ENCODE data around the gene GIT1.

GIT1 gene, protein sequence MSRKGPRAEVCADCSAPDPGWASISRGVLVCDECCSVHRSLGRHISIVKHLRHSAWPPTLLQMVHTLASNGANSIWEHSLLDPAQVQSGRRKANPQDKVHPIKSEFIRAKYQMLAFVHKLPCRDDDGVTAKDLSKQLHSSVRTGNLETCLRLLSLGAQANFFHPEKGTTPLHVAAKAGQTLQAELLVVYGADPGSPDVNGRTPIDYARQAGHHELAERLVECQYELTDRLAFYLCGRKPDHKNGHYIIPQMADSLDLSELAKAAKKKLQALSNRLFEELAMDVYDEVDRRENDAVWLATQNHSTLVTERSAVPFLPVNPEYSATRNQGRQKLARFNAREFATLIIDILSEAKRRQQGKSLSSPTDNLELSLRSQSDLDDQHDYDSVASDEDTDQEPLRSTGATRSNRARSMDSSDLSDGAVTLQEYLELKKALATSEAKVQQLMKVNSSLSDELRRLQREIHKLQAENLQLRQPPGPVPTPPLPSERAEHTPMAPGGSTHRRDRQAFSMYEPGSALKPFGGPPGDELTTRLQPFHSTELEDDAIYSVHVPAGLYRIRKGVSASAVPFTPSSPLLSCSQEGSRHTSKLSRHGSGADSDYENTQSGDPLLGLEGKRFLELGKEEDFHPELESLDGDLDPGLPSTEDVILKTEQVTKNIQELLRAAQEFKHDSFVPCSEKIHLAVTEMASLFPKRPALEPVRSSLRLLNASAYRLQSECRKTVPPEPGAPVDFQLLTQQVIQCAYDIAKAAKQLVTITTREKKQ

DNA sequence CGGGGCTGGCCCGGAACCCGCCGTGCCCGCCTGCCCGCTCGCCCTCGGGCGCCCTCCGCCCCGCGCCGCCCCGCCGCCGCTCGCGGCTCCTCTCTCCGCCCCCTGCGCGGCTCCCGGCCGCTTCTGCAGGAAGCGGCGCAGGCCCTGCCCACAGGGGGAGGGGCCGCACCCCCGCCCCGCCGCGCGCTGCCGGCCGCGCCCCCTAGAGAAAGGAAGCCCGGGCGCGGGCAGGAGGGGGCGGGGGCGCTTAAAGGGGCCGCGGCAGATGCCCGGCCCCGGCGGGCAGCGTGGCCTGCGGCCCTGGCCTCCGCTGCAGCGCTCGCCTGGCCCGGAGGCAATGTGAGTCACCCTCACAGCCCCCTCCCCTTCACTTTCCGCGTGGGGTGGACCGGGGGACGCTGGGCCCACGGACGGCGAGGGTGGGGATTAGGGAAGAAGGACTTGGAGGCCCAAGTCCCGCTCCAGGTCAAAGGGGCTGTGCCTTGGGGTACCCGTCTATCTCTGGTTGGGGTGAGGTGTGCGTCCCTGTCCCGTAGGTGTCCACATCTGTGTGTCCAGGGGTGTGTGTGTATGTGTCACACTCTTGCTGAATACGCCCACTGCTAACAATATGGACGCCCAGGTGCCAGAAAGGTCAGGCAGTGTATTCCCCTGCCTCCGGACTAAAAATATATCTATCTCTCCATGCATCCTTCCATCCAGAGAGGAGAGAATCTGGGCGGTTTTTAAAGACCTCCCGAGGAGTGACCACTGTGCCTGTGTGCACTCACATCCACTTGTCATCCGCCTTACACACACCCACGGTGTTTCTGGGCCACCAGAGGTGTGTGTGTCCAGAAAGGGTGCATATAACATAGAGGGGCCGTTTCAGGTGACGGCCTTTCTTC lies at the start of gene GIT1:
Gene GIT1 (minus strand): TSS at position 125 of the 887 bp plus-strand sequence. CDS start 270 bp downstream, outside the sequence.
- peaks cover 46% of the 10 kb centered on the region for H3K4me1 ChIP-seq (ENCODE audit: control insufficient read depth, insufficient read depth, low read length)

DNA sequence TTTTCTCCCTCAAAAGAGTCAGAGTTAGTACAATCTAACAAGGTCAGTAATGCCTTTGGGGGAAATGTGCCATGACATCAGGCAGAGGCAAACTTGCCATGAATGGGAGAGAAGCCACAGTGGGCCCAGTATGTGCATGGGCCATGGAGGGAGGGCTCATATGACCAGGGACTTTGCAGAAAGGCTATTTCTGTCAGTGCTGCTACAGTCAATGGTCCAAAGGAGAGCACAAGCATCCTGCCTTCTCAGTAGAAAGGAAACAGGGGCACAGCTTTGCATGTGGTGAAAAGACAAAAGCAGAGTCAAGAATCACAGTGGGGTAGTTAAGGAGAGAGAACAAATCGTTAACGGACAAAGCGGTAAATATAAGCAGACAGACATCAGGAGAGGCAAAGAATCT lies 44.4 kb upstream of the GIT1 start:
- no peaks in the 10 kb centered on the region for H3K27me3 ChIP-seq (ENCODE audit: control insufficient read depth, insufficient read depth, low read length)
- no peak overlapping the region for H3K4me3 ChIP-seq (ENCODE audit: low read depth, low read length)
- H3K27ac ChIP-seq (ENCODE audit: low read depth, low read length), result no peak overlapping the region
- H3K36me3 ChIP-seq (ENCODE audit: control insufficient read depth, insufficient read depth, low read length), result peaks cover 15% of the 10 kb centered on the region
- H3K9ac ChIP-seq (ENCODE audit: low read depth, low read length), result no peak overlapping the region
- H3K9me3 ChIP-seq (ENCODE audit: control insufficient read depth, insufficient read depth, low read length), result no peaks in the 10 kb centered on the region
- 0 out of 2 replicates have a peak, but pooled peaks cover 1% of the 10 kb centered on the region for H3K4me1 ChIP-seq (ENCODE audit: control insufficient read depth, insufficient read depth, low read length)

More for the DNA sequence above, at the start of gene GIT1:
- Histone ChIP-seq H3K9ac (ENCODE audit: low read depth, low read length) (peak within 1 kb of the TSS; percentile 11; the same call in 1 of the 2 replicates), H3K9me3 (ENCODE audit: control insufficient read depth, insufficient read depth, low read length) (no peaks in the 10 kb centered on the region), H3K36me3 (ENCODE audit: control insufficient read depth, insufficient read depth, low read length) (no peaks in the 10 kb centered on the region), H3K27ac (ENCODE audit: low read depth, low read length) (no peak within 1 kb of the TSS), H3K27me3 (ENCODE audit: control insufficient read depth, insufficient read depth, low read length) (peaks cover 12% of the 10 kb centered on the region), H3K4me3 (ENCODE audit: low read depth, low read length) (peak within 1 kb of the TSS; percentile 90)

DNA sequence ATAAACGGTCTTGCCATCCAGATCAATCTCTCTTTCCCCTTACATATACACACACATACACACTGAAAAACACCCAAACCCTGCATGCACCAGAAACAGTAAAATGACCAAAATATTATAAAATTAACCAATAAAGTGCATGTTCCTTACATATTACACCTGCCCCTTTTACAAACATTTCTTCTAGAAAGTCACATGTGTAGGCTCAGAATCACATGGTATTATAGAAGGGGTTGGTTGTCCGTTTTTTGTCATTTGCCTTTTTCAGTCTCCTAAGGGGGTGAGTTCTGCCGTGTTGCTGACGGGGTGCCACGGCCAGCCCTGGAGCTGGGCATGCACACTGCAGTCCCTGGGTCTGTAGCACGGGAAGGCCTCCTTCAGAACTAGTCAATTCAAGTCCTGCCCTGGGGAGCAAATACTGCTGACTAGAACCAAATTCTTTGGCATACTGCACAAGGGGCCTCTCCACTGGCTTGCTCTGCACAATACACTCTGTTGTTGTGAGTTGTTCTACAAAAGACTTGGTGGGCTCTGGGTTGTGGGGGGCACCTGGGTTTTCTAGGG lies 41.3 kb upstream of the GIT1 start:
- Histone ChIP-seq H3K27me3 (ENCODE audit: control insufficient read depth, insufficient read depth, low read length) (no peaks in the 10 kb centered on the region), H3K9me3 (ENCODE audit: control insufficient read depth, insufficient read depth, low read length) (no peaks in the 10 kb centered on the region), H3K4me1 (ENCODE audit: control insufficient read depth, insufficient read depth, low read length) (no peaks in the 10 kb centered on the region), H3K4me3 (ENCODE audit: low read depth, low read length) (no peak overlapping the region), H3K9ac (ENCODE audit: low read depth, low read length) (no peak overlapping the region), H3K27ac (ENCODE audit: low read depth, low read length) (no peak overlapping the region), H3K36me3 (ENCODE audit: control insufficient read depth, insufficient read depth, low read length) (peaks cover 15% of the 10 kb centered on the region)

DNA sequence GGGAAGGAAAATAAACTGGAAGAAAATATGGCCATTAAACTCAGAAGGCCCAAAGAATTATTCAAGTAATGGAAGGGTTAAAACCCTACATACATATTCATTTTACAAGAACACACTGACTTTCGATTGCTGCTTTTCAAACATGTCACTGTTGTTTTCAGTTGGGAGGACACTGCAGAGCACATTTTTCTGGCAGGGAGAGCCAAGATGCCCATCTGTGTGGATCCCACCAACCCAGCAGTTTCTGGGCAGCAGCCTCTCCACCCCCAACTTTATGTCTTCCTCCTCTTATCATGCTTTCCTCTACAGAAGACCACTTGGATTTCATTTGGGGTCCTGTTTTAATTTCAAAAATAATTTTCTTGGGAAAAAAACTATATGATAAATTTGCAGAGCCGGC lies 40.4 kb upstream of the GIT1 start:
- no peaks in the 10 kb centered on the region for H3K4me1 ChIP-seq (ENCODE audit: control insufficient read depth, insufficient read depth, low read length)
- H3K9me3 ChIP-seq (ENCODE audit: control insufficient read depth, insufficient read depth, low read length), result no peaks in the 10 kb centered on the region
- no peak overlapping the region for H3K27ac ChIP-seq (ENCODE audit: low read depth, low read length)
- peaks cover 15% of the 10 kb centered on the region for H3K36me3 ChIP-seq (ENCODE audit: control insufficient read depth, insufficient read depth, low read length)
- H3K9ac ChIP-seq (ENCODE audit: low read depth, low read length), result no peak overlapping the region
- no peaks in the 10 kb centered on the region for H3K27me3 ChIP-seq (ENCODE audit: control insufficient read depth, insufficient read depth, low read length)
- H3K4me3 ChIP-seq (ENCODE audit: low read depth, low read length), result no peak overlapping the region

DNA sequence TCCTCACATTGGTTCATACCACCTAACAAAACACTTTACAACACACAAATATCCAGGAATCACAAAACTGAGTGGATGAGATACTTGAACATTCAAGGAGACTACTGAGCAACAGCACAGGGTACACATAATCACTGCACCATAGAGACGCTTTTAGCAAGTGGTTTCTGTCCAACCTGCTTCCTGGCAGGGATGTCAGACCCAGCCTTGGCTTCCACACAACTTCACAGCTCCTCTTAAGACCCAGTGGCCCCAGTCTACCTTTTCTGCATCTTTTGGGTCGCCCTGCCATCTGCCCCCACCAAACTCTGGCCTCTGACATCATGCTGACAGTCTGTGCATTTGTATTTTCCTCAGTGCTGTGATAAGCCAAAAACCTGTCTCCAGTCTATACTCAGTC lies 39.2 kb upstream of the GIT1 start:
- H3K9me3 ChIP-seq (ENCODE audit: control insufficient read depth, insufficient read depth, low read length), result no peaks in the 10 kb centered on the region
- peaks cover 15% of the 10 kb centered on the region for H3K36me3 ChIP-seq (ENCODE audit: control insufficient read depth, insufficient read depth, low read length)
- no peak overlapping the region for H3K4me3 ChIP-seq (ENCODE audit: low read depth, low read length)
- H3K27ac ChIP-seq (ENCODE audit: low read depth, low read length), result no peak overlapping the region
- peaks cover 2% of the 10 kb centered on the region; the same call in 1 of the 2 replicates for H3K4me1 ChIP-seq (ENCODE audit: control insufficient read depth, insufficient read depth, low read length)
- H3K27me3 ChIP-seq (ENCODE audit: control insufficient read depth, insufficient read depth, low read length), result peaks cover 4% of the 10 kb centered on the region
- H3K9ac ChIP-seq (ENCODE audit: low read depth, low read length), result no peak overlapping the region

DNA sequence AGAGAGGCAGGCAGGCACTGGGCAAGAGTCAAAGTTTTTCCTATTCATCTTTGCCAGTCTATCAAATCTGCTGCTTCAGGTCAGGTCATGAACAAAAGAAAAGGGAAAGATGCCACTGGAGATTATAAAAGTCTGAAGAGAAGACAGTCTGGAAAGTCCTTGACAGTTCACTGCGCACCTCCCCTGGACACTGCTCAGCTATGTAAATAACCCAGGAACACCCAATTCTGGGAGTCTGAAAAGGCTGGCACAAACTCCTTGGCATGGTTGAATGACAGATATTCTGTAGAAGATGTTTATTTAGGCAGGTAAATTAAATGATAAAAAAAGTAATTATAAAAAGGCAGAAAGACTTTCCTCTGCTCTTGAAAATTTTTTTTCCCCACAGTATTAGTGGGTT lies 38.5 kb upstream of the GIT1 start:
- Histone ChIP-seq H3K9ac (ENCODE audit: low read depth, low read length) (no peak overlapping the region), H3K9me3 (ENCODE audit: control insufficient read depth, insufficient read depth, low read length) (no peaks in the 10 kb centered on the region), H3K36me3 (ENCODE audit: control insufficient read depth, insufficient read depth, low read length) (peaks cover 15% of the 10 kb centered on the region), H3K4me1 (ENCODE audit: control insufficient read depth, insufficient read depth, low read length) (peaks cover 7% of the 10 kb centered on the region), H3K4me3 (ENCODE audit: low read depth, low read length) (no peak overlapping the region), H3K27ac (ENCODE audit: low read depth, low read length) (no peak overlapping the region), H3K27me3 (ENCODE audit: control insufficient read depth, insufficient read depth, low read length) (peaks cover 9% of the 10 kb centered on the region)

DNA sequence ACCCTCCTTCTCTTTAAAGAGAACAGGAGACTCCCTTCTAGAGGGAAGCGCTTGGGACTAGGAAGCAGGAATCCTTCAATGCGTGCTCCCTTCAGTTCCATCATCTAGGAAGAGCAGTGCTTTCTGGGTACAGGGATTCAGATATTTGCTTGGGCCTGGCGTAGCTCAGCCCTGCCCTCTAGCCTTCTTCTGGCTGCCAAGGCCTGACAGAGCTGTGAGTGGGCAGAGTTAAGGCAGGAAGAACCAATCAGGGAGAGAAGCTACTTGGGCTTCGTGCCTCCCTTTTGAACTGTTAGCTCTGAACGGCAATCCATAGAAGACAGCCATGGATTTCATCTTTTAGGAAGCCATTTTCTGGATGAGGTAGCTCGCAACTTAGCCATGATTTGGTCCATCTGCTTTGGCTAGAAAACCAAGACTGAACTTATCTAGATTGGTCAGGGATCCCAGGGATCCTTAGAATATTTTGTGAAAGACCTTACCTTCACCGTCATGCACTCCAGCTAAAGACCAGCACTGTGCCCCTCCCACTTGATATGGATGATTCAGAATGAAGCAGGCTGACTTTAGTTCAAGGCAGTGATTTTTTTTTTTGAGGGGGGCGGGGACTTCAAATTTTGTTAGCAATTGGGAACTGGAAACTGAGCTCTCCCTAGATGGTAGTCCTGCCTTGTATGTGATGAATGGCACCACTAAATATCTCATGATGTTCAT lies 35.7 kb upstream of the GIT1 start:
- peaks cover 12% of the 10 kb centered on the region for H3K4me1 ChIP-seq (ENCODE audit: control insufficient read depth, insufficient read depth, low read length)
- H3K27ac ChIP-seq (ENCODE audit: low read depth, low read length), result no peak overlapping the region
- no peaks in the 10 kb centered on the region for H3K36me3 ChIP-seq (ENCODE audit: control insufficient read depth, insufficient read depth, low read length)

DNA sequence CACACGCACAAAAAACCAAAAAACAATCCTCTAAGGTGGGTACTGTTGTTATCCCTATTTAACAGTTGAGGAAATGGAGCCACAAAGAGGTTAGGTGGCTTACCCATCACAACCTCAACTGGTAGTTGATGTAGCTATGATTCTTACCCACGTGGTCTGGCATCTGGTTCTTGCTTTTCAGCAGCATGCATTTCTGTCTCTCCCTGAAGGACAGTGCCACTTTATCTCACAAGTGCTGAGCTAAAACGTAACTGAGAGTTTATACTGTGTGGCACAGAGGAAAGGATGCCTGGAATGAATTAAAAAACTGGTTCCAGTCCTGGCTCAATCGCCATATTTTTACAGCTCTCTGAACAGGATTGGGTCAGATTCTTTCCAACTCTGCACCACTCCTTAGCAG lies 35.1 kb upstream of the GIT1 start:
- H3K27ac ChIP-seq (ENCODE audit: low read depth, low read length), result no peak overlapping the region
- H3K27me3 ChIP-seq (ENCODE audit: control insufficient read depth, insufficient read depth, low read length), result peaks cover 28% of the 10 kb centered on the region
- H3K9me3 ChIP-seq (ENCODE audit: control insufficient read depth, insufficient read depth, low read length), result no peaks in the 10 kb centered on the region
- no peak overlapping the region for H3K4me3 ChIP-seq (ENCODE audit: low read depth, low read length)
- no peak overlapping the region for H3K9ac ChIP-seq (ENCODE audit: low read depth, low read length)
- H3K36me3 ChIP-seq (ENCODE audit: control insufficient read depth, insufficient read depth, low read length), result no peaks in the 10 kb centered on the region
- H3K4me1 ChIP-seq (ENCODE audit: control insufficient read depth, insufficient read depth, low read length), result peaks cover 18% of the 10 kb centered on the region

More for the DNA sequence above, 35.7 kb upstream of the GIT1 start:
- Histone ChIP-seq H3K27me3 (ENCODE audit: control insufficient read depth, insufficient read depth, low read length) (peaks cover 28% of the 10 kb centered on the region), H3K9me3 (ENCODE audit: control insufficient read depth, insufficient read depth, low read length) (no peaks in the 10 kb centered on the region), H3K9ac (ENCODE audit: low read depth, low read length) (no peak overlapping the region), H3K4me3 (ENCODE audit: low read depth, low read length) (no peak overlapping the region)

DNA sequence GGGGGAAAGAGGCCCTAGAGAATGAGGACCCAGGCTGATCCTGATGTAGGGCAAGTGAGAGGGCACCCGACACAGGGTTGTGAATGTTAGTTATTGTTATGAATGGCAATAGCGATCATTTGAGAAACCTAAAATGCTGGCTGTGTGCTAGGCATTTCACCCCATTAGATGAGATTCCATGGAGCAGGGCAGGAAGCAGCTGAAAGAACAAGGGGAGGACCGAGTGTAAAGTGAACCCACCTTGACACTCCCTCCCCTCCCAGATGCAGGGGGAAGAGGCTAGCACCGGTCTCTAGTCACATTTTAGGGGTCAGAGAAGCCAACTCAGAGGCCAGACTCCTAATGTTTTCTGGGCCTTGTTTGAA lies 33.8 kb upstream of the GIT1 start:
- Histone ChIP-seq H3K27ac (ENCODE audit: low read depth, low read length) (no peak overlapping the region), H3K4me3 (ENCODE audit: low read depth, low read length) (peak overlapping the region; percentile 63), H3K9me3 (ENCODE audit: control insufficient read depth, insufficient read depth, low read length) (no peaks in the 10 kb centered on the region), H3K4me1 (ENCODE audit: control insufficient read depth, insufficient read depth, low read length) (peaks cover 27% of the 10 kb centered on the region), H3K36me3 (ENCODE audit: control insufficient read depth, insufficient read depth, low read length) (no peaks in the 10 kb centered on the region), H3K9ac (ENCODE audit: low read depth, low read length) (peak overlapping the region; percentile 54), H3K27me3 (ENCODE audit: control insufficient read depth, insufficient read depth, low read length) (peaks cover 34% of the 10 kb centered on the region)
